Panc1 (cell line): ENCODE measurements around the gene TIE1. TPM values are rescaled to one million over a fixed set of nuclear protein-coding genes. Genes with fewer than 3 reads are reported as not detected.

ENCODE experiments used
- ATAC-seq: fragments of 200-7000 bp; cut with Tn5 transposase; 2 replicates; pipeline ENCODE4 v1.9.1; 2020; ENCODE audit warnings: mild to moderate bottlenecking, moderate library complexity
- BruUV-seq: library from RNA; stranded (reverse); fragments of 400-500 nt; replicated peaks from 2 replicates; lab custom pipeline; 2021; lab: Mats Ljungman, UMichigan
- CTCF ChIA-PET: fragments of 300-600 bp; sonication (Branson Sonifier 250); formaldehyde crosslinking; loops from one replicate; lab custom pipeline; 2022; ENCODE audit warnings: antibody characterized with exemption; lab: Charles Lee
- POLR2A ChIA-PET: fragments of 300-600 bp; sonication (Branson Sonifier 250); formaldehyde crosslinking; loops from one replicate; lab custom pipeline; 2022; ENCODE audit warnings: antibody characterized with exemption; lab: Charles Lee
- DNase-seq: peaks from one replicate; pipeline ENCODE4 v3.0.0-alpha.2; 2010; ENCODE audit warnings: low read depth, low spot score
- H3K27ac ChIP-seq: 2 replicates; pipeline ENCODE4 v1.5.1; 2011; ENCODE audit warnings: mild to moderate bottlenecking, low read length, inconsistent platforms
- H3K27me3 ChIP-seq: fragments of 200-500 bp; sonication (Bioruptor generic); 2 replicates; pipeline ENCODE4 v1.6.0; 2014; ENCODE audit warnings: low read length, inconsistent platforms; ENCODE audit not compliant: control insufficient read depth, insufficient read depth
- H3K36me3 ChIP-seq: fragments of 200-500 bp; sonication (Bioruptor generic); 2 replicates; pipeline ENCODE4 v1.5.1; 2014; ENCODE audit warnings: inconsistent platforms, mild to moderate bottlenecking, low read length, moderate library complexity; ENCODE audit not compliant: control insufficient read depth, insufficient read depth
- H3K4me1 ChIP-seq: 2 replicates; pipeline ENCODE4 v1.5.1; 2011; ENCODE audit warnings: inconsistent platforms, mild to moderate bottlenecking, low read length, moderate library complexity; ENCODE audit not compliant: control insufficient read depth, insufficient read depth
- H3K4me3 ChIP-seq, 2 experiments: 2 replicates each; pipeline ENCODE4 v1.5.1; 2011 to 2012; ENCODE audit warnings: low read depth in 2 of 2, low read length in 2 of 2, mild to moderate bottlenecking in 2 of 2, inconsistent platforms in 1 of 2, moderate library complexity in 1 of 2
- H3K9me3 ChIP-seq: fragments of 200-500 bp; sonication (Bioruptor generic); 2 replicates; pipeline ENCODE4 v1.5.1; 2014; ENCODE audit warnings: low read depth, mild to moderate bottlenecking, inconsistent platforms, low read length, moderate library complexity; ENCODE audit not compliant: control insufficient read depth, insufficient read depth
- POLR2AphosphoS5 ChIP-seq: IDR thresholded peaks from 2 replicates; pipeline ENCODE4 v1.6.1; 2012; ENCODE audit warnings: mild to moderate bottlenecking, low read depth, low read length, moderate library complexity
- SIN3A ChIP-seq: IDR thresholded peaks from 2 replicates; pipeline ENCODE4 v1.6.1; 2012; ENCODE audit warnings: low read depth, mild to moderate bottlenecking, low read length, moderate library complexity, borderline replicate concordance; ENCODE audit not compliant: insufficient read depth
- TCF7L2 ChIP-seq: IDR thresholded peaks from 2 replicates; pipeline ENCODE4 v1.6.1; 2011; ENCODE audit warnings: mild to moderate bottlenecking, low read depth, low read length, inconsistent platforms
- in situ Hi-C: cut with HindIII; loops from 2 replicates; pipeline ENCODE4 v1.10.0; 2016; ENCODE audit warnings: low sequenced_read_pairs, low pct_unique_long_range_greater_than_20kb
- intact Hi-C: fragments of 100-400 bp; cut with micrococcal nuclease; formaldehyde crosslinking; loops from one replicate; pipeline ENCODE4 v1.10.0; 2022; ENCODE audit not compliant: unreplicated experiment
- total RNA-seq: library from RNA; stranded (reverse); gene quantifications from one replicate; pipeline ENCODE4 v1.2.1, GENCODE V29; 2021; ENCODE audit not compliant: unreplicated experiment
- TF ChIP-seq, protein P1 (sequence below), 2 experiments: IDR thresholded peaks; 2 replicates each; pipeline ENCODE4 v1.6.1; 2011 to 2012; ENCODE audit warnings: low read depth in 2 of 2, control low read depth in 1 of 2, low read length in 1 of 2, mild to moderate bottlenecking in 1 of 2, moderate library complexity in 1 of 2; ENCODE audit not compliant: insufficient read depth in 1 of 2
- TF ChIP-seq, protein P2 (sequence below): fragments of 450-650 bp; IDR thresholded peaks from 2 replicates; pipeline ENCODE4 v1.5.1; 2017; ENCODE audit warnings: mild to moderate bottlenecking

Gene TIE1
- total RNA-seq, 1 experiment from 2014 or later, result 0.28 TPM

DNA sequence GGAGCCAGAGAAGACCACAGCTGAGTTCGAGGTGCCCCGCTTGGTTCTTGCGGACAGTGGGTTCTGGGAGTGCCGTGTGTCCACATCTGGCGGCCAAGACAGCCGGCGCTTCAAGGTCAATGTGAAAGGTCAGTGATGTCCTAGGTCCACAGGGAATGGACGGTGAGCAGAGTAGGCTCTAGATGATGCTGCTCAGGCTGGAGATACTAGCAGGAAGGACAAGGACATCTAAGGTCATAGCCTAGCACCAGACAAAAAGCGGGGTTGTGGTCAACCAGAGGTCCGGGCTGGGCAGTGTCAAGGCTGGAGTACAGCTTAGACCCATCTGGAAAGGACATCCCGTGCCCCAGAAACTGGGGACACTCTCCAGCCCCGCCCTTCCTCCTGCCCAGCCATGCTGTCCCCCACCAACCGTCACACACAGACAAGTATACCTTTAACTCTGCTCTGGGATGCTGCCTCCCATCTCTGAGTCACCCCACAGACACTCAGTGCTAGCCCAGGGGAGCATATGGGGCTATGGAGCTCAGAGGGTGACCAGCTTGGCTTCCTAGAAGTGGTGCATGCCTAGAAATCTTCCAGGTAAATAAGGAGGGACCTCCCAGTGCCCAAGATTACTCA, 8.7 kb downstream of the TIE1 start:
- ATAC-seq (no peak), DNase-seq (no peak)
- POLR2A ChIA-PET, result no interaction called here
- no TSS peak for BruUV-seq
- H3K36me3 ChIP-seq, result no peaks in the 10 kb centered on the region
- H3K4me3 ChIP-seq, result no peak overlapping the region
- no peaks in the 10 kb centered on the region for H3K4me1 ChIP-seq
- CTCF ChIA-PET, result no interaction called here
- TF ChIP-seq, protein P1, sequence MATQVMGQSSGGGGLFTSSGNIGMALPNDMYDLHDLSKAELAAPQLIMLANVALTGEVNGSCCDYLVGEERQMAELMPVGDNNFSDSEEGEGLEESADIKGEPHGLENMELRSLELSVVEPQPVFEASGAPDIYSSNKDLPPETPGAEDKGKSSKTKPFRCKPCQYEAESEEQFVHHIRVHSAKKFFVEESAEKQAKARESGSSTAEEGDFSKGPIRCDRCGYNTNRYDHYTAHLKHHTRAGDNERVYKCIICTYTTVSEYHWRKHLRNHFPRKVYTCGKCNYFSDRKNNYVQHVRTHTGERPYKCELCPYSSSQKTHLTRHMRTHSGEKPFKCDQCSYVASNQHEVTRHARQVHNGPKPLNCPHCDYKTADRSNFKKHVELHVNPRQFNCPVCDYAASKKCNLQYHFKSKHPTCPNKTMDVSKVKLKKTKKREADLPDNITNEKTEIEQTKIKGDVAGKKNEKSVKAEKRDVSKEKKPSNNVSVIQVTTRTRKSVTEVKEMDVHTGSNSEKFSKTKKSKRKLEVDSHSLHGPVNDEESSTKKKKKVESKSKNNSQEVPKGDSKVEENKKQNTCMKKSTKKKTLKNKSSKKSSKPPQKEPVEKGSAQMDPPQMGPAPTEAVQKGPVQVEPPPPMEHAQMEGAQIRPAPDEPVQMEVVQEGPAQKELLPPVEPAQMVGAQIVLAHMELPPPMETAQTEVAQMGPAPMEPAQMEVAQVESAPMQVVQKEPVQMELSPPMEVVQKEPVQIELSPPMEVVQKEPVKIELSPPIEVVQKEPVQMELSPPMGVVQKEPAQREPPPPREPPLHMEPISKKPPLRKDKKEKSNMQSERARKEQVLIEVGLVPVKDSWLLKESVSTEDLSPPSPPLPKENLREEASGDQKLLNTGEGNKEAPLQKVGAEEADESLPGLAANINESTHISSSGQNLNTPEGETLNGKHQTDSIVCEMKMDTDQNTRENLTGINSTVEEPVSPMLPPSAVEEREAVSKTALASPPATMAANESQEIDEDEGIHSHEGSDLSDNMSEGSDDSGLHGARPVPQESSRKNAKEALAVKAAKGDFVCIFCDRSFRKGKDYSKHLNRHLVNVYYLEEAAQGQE (IDR thresholded peaks at IDR 0.05; ENCODE audit: insufficient read depth in 1 of 2, low read depth in 2 of 2, low read length in 1 of 2), result no peak
- TF ChIP-seq POLR2AphosphoS5 (no peak), SIN3A (no peak), TCF7L2 (no peak)
- TF ChIP-seq, protein P2, sequence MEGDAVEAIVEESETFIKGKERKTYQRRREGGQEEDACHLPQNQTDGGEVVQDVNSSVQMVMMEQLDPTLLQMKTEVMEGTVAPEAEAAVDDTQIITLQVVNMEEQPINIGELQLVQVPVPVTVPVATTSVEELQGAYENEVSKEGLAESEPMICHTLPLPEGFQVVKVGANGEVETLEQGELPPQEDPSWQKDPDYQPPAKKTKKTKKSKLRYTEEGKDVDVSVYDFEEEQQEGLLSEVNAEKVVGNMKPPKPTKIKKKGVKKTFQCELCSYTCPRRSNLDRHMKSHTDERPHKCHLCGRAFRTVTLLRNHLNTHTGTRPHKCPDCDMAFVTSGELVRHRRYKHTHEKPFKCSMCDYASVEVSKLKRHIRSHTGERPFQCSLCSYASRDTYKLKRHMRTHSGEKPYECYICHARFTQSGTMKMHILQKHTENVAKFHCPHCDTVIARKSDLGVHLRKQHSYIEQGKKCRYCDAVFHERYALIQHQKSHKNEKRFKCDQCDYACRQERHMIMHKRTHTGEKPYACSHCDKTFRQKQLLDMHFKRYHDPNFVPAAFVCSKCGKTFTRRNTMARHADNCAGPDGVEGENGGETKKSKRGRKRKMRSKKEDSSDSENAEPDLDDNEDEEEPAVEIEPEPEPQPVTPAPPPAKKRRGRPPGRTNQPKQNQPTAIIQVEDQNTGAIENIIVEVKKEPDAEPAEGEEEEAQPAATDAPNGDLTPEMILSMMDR, result no peak
- no peaks in the 10 kb centered on the region for H3K9me3 ChIP-seq
- H3K27me3 ChIP-seq, result no peaks in the 10 kb centered on the region
- in situ Hi-C loops, result no loop called here
- intact Hi-C loops, result no loop called here
- H3K27ac ChIP-seq, result no peak overlapping the region

DNA sequence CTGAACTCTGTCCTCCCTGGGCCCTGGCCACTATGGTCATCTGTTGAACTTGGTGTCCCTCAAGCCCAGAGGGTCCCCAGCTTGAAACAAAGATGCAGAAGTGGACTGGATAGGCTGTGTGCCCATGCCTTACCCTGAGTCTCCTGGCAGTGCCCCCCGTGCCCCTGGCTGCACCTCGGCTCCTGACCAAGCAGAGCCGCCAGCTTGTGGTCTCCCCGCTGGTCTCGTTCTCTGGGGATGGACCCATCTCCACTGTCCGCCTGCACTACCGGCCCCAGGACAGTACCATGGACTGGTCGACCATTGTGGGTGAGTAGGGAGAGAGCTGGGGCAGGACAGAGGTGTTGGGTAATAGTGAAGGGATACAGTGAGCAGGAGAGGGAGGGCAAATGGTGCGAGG, 10.7 kb downstream of the TIE1 start:
- no peak for DNase-seq
- TF ChIP-seq SIN3A, result no peak
- TF ChIP-seq, protein P1 (IDR thresholded peaks at IDR 0.05; ENCODE audit: insufficient read depth in 1 of 2, low read depth in 2 of 2, low read length in 1 of 2), result no peak
- intact Hi-C loops, result no loop called here
- H3K4me3 ChIP-seq, result no peak overlapping the region
- in situ Hi-C loops, result no loop called here
- no peaks in the 10 kb centered on the region for H3K4me1 ChIP-seq
- no TSS peak for BruUV-seq
- ATAC-seq, result no peak
- ChIA-PET POLR2A (no interaction called here), CTCF (no interaction called here)
- H3K9me3 ChIP-seq, result no peaks in the 10 kb centered on the region
- no peaks in the 10 kb centered on the region for H3K27me3 ChIP-seq
- no peaks in the 10 kb centered on the region for H3K36me3 ChIP-seq
- H3K27ac ChIP-seq, result no peak overlapping the region
